Epithelial cell of prostate (primary cell): ENCODE measurements around the gene TOGARAM1.
"Not testable (repeated sequence)": the region's sequence is repeated elsewhere in the genome, so short reads cannot be mapped to it uniquely, and the experiment has no call there.

Experiments used
- DNase-seq: peaks from one replicate; pipeline ENCODE4 v3.0.0-alpha.2; 2011; ENCODE audit warnings: low read depth, low spot score
- H3K27ac ChIP-seq: fragments of 450-650 bp; 2 replicates; pipeline ENCODE4 v1.5.1; 2017; ENCODE audit warnings: mild to moderate bottlenecking

Gene TOGARAM1

DNA sequence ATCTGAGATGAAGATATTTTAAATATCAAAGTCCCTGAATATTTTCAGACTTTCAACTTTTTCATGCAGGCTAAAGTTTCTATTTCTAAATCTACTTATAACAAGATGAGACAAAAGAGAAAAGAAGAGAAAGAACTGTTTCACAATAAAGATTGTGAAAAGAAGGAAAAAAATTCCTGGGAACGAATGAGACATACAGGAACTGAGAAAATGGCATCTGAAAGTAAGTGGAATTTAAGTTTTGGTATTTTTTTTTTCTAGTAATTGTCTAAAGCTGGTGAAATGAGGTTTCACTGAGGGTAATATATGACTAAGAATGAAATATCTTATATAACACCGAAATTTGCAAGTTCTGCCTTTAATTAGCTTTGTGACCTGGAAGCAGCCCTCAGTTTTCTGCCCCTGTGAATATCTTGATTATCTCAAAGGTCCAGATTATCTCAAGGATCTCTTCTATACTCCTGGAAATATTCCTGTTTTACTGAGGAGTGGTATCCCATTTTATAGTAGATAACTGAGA lies 66.2 kb downstream of the TOGARAM1 start:
- H3K27ac ChIP-seq = no peak overlapping the region
- no peak for DNase-seq

DNA sequence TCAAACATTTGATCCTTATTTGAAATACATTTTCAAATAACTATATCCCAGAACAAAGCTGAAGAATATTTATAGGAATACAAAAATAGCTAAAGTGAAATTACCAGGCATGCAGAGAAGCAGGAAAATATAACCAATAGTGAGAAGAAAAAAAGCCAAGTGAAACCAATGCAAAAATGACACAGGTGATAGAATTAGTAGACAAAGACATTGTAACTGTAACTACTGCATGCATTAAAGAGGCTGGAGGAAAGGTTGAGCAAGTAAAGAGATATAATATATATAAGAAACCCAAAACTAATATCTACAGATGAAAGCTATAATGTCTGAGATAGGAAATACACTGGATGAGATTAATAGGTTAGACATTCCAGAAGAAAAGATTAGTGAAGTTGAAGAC lies 72.7 kb downstream of the TOGARAM1 start:
- H3K27ac ChIP-seq = no peak overlapping the region
- no peak for DNase-seq

DNA sequence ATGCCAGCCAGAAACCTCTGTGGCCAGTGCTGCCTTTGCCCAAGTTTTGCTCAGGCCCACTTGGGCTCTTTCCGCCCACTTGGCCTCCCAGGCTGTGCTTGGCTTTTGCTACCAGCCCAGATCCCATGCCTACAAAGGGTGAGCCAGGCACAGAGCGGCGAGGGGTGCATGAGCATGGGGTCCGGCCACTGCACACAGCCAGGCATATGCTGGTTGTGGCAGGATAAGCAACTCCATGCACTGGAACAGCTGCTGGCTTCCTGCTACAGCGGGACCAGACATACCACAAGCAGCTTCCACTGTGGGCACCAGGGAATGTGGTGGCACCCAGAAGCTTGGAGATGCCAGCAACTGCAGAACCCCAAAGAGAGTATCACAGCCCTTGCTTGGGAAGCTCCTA lies 76.3 kb downstream of the TOGARAM1 start:
- no peak overlapping the region for H3K27ac ChIP-seq
- no peak for DNase-seq

DNA sequence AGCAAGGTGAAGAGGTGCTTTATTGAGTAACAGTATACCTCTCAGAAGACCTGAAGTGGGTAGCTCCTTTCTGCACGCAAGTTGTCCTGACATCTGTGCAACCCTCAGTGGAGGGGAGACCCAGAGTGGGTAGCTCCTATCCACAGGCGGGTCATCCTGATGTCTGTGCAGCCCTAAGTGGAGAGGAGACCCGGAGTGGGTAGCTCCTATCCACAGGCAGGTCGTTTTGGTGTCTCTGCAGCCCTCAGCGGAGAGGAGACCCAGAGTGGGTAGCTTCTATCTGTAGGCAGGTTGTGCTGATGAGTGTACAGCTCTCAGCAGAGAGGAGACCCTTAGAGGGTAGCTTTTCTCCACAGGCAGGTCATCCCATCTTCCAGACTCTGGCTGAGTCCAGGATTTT lies 76.9 kb downstream of the TOGARAM1 start:
- no peak for DNase-seq

DNA sequence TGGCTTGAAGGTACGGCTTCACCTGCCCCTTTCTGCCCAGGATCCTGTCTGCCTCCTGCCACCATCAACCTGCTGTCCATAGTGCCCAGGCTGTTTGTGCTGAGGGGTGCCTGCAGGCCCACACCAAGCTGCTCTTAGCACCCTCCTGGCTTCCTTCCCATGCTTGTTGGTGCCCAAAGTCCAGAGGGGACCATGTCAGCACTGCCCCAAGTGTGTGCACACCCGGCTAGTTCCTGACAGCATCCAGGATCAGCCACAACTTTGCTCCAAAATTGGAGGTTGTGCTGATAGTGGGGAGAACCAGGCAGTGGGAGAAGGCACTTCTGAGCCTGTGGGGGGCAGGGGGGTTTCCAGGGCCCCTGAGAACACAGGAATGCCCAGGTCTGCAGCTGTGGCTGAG lies 77.4 kb downstream of the TOGARAM1 start:
- H3K27ac ChIP-seq = no peak overlapping the region
- DNase-seq = no peak

More for the DNA sequence above, 76.9 kb downstream of the TOGARAM1 start:
- no peak overlapping the region for H3K27ac ChIP-seq

DNA sequence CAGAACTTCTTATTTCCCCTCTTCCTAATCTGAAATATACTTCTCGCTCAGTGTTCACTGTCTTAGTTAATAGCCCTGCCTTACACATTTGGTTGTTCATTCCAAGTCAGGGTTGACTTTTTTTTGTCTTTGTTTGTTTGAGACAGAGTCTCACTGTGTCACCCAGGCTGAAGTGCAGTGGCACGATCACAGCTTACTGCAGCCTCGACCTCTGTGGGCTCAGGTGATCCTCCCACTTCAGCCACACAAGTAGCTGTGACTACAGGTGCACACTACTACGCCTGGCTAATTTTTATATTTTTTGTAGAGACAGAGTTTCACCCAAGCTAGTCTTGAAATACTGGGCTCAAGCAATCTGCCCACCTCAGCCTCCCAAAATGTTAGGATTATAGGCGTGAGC lies 79.7 kb downstream of the TOGARAM1 start:
- no peak for DNase-seq
- H3K27ac ChIP-seq = no peak overlapping the region

DNA sequence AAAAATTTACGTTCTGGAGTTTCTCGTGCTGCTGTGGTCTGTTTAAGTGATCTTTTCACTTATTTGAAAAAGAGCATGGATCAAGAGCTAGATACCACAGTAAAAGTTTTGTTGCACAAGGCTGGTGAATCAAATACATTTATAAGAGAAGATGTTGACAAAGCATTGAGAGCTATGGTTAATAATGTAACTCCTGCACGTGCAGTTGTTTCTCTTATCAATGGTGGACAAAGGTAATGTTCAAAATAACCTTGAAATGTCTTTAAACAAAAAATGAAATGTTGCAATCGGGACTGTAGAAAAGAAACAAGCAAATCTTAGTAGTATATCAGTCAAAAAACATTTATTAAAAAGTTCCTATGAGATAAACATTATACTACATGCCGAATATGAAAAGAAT lies 82.6 kb downstream of the TOGARAM1 start:
- no peak for DNase-seq
- H3K27ac ChIP-seq = no peak overlapping the region

DNA sequence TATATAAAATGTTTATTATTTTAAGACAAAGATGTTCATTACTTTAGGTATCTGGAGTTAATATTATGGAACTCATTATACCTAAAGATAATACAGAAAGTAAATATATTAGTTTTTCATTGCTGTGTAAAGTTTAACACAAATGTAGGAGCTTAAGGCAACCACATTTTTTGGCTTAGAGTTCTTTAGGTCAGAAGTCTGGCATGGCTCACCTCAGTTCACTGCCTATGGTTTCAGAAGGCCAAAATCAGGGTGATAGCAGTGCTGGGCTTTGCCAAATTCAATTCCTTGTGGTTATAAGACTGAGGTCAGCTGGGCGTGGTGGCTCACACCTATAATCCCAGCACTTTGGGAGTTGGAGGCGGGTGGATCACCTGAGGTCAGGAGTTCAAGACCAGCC lies 86.4 kb downstream of the TOGARAM1 start:
- no peak overlapping the region for H3K27ac ChIP-seq
- DNase-seq = no peak

DNA sequence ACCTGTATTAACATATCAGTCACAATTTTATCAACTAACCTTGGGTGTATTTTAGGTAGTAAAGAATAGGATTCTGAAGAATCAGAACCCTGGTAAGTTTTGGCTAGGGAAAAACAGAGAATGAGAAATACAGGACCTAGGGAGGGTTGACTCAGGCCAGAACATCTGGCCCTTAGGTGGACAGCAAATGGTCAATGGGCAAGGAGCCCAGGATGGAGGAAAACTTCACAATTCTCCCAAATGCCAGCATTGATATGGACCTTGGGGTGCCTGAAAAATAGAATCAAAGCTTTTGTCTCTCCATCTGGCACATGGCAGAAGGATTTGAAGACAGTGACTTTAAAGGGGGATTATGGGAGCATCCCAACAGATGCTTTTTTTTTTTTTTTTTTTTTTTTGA lies 89.2 kb downstream of the TOGARAM1 start:
- H3K27ac ChIP-seq = no peak overlapping the region
- no peak for DNase-seq

DNA sequence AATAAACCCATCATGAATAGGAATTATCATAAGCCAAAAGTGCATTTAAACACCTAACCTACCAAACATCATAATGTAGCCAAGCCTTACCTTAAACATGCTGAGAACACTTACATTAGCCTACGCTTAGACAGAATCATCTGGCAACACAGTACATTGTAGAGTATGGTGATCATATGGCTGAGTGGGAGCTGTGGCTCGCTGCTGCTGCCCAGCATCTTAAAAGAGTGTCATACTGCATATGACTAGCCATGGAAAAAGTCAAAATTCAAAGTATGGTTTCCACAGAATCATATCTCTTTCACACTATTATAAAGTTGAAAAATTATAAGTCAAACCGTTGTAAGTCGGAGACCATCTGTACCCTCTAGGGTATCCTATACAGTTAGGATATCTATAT lies 89.9 kb downstream of the TOGARAM1 start:
- no peak for DNase-seq
- no peak overlapping the region for H3K27ac ChIP-seq

DNA sequence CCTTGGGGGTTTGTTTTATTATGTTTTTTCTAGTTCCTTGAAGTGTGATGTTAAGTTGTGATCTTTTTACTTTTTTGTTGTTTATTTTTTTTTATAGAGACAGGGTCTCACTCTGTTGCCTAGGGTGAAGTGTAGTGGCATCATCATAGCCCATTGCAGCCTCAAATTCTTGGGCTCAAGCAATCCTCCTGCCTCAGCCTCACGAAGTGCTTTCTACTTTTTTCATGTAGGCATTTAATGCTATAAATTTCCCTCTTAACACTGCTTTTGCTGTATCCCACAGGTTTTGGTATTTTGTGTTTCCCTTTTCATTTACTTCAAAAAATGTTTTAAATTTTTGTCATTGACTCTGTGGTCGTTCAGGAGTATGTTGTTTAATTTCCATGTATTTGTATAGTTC lies 95.4 kb downstream of the TOGARAM1 start:
- H3K27ac ChIP-seq = no peak overlapping the region
- no peak for DNase-seq

DNA sequence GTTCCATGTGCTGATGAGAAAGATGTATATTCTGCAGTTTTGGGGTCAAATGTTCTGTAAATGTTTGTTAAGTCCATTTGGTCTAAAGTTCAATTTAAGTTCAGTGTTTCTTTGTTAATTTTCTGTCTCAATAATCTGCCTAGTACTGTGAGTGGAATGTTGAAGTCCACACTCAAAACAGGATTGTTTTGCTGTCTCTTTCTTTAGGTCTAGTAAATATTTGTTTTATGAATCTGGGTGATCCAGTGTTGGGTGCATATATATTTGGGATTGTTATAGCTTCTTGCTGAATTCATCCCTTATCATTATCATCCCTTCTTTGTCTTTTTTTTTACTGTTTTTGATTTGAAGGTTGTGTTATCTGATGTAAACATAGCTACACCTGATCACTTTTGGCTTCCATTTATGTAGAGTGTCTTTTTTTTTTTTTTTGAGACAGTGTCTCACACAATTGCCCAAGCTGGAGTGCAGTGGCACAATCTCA lies 95.9 kb downstream of the TOGARAM1 start:
- DNase-seq = no peak
- H3K27ac ChIP-seq = no peak overlapping the region

DNA sequence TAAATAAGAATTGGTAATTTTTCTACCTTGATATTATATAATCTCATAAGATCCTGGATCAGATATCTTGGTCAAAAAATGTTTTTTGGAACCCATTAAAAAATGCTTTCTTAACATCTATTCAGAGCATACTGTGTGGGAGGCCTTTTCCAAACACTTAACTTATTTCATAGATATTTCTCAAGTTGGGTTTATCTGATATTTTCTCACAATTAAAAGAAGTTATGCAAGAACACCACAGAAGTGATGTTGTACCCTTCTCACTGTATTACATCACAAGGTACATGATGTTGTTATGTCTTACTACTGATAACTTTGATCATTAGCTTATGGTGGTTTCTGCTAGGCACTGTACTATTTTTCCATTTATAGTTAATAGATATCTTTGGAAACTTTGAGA lies 98.6 kb downstream of the TOGARAM1 start:
- DNase-seq = no peak
- no peak overlapping the region for H3K27ac ChIP-seq

DNA sequence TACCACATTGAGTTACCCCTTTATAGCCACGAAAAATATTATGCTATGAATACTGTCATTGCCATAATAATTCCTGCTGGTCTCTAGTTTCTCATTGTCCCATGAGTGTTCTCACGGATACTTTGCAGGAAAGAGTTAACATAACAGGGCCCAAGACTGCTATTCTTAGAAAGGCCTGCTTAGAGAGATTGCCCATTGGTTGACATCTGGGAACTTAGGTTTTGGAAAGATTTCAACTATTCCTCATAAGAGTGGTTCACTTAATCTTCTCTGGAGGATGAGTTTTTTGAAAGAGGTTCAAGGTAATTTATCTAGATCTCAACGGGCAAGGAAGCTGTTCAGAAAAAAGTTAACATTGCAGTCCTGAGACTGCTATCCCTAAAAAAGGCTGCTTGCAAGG lies 103.5 kb downstream of the TOGARAM1 start:
- no peak for DNase-seq
- no peak overlapping the region for H3K27ac ChIP-seq

DNA sequence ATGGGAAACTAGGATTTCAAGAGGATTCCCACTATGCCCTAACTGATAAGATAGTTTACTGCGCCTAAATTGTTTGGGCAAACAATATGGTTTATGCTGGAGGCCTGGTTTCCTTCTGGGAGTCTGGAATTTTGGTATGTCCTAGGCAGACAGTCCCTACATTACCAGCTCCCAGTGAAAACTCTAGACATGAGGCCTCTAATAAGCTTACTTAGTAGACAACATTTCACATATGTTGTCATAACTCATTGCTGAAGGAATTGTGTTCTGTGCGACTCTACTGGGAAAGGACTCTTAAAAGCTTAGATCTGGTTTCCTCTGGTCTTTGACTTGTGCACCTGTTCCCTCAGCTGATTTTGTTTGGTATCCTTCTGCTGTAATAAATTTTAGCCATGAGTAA lies 104.0 kb downstream of the TOGARAM1 start:
- no peak for DNase-seq
- H3K27ac ChIP-seq = no peak overlapping the region

DNA sequence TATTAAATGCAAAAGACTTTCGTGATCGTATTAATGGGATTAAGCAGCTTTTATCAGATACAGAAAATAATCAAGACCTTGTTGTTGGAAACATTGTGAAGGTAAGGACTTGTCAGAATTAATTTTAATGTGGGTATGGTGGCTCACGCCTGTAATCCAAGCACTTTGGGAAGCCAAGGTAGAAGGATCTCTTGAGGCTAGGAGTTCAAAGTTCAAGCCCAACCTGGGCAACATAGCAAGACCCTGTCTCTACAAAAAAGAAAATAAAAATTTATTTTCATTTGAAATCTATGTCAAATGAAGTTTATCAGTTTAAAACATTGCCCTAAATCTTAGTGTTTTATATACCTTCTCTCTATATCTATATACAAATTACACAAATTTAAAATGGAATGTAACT lies 104.7 kb downstream of the TOGARAM1 start:
- no peak for DNase-seq
- no peak overlapping the region for H3K27ac ChIP-seq

DNA sequence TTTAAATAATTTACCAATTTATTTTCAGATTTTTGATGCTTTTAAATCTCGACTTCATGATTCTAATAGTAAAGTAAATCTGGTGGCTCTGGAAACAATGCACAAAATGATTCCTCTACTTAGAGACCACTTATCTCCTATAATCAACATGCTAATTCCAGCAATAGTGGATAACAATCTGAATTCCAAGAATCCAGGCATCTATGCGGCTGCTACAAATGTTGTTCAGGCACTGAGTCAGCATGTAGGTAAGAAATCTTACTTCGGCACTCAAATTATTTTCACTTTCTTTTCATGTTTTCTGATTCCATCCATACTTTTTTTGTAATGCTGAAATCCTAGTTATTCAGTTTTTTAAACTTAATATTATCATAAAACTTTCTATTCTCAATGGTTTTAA lies 106.4 kb downstream of the TOGARAM1 start:
- H3K27ac ChIP-seq = no peak overlapping the region
- no peak for DNase-seq

DNA sequence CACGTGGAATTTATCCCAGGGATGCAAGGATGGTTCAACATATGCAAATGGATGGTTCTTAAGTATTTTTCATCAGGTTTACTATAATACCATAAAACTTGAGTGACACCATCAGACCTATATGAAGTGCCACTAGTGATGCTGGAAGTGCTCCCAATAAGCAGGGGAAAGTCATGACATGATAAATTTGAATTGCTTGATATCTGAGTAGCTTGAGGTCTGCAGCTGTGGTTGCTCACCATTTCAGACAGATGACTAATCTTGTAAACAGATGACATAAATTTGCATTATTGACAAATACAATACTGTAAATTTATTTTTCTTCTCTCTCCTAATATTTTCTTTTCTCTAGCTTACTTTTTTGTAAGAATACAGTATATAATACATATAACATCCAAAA lies 108.2 kb downstream of the TOGARAM1 start:
- no peak overlapping the region for H3K27ac ChIP-seq
- DNase-seq = no peak

DNA sequence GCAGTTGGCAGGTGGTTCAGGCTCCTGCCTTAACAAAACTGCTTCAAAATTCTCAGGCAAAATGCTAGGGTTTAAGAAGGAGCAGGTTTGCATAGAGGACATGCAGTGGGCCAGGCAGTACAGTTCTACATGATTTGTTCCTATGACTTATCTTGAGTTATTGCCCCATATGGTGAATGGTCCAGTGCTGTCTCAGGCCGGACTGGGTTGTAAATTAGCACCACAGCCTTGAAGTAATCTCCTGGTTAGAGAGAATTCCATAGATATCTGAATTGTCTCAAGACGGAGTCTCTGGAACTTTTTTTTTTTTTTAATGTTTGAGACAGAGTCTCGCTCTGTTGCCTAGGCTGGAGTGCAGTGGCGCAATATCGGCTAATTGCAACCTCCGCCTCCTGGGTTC lies 110.1 kb downstream of the TOGARAM1 start:
- no peak for DNase-seq
- no peak overlapping the region for H3K27ac ChIP-seq

DNA sequence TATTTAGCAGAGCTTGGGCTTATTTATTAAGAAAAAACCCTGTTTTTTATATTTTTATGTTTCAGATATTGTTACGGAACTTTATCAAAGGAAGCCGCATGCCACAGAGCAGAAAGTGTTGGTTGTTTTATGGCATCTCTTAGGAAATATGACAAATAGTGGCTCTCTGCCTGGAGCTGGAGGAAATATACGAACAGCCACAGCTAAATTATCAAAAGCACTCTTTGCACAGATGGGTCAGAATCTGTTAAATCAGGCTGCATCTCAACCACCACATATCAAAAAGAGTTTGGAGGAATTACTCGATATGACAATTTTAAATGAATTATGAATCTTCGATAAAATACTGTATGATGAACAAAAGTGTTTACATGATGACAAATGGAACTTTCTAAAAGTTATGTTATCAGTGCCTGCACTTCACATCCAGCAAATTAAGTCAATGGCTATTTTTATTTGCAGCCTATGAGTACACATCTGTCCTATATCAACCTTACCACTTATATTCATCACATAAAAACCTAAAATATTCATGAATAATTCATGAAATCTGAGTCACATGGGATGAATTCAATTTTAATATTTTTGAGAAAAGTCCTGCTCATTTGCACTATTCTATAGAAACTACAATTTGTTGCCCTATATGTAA lies 111.4 kb downstream of the TOGARAM1 start:
- H3K27ac ChIP-seq = no peak overlapping the region
- DNase-seq = no peak

DNA sequence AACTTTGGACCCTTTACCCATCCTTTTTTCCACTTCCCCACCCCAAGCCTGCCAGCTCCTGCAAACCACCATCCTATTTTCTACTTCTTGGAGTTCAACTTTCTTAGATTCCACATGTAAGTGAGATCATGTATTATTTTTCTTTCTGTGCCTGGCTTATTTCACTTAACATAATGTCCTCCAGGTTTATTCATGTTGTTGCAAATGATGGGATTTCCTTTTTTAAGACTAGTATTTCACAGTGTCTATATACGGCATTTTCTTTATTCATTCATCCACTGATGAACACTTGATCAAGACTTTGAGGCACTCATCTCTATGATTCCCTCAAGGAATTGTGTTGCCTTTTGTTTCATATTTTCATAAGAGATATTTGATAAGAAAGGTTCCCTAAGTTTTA lies 116.3 kb downstream of the TOGARAM1 start:
- no peak overlapping the region for H3K27ac ChIP-seq
- no peak for DNase-seq

DNA sequence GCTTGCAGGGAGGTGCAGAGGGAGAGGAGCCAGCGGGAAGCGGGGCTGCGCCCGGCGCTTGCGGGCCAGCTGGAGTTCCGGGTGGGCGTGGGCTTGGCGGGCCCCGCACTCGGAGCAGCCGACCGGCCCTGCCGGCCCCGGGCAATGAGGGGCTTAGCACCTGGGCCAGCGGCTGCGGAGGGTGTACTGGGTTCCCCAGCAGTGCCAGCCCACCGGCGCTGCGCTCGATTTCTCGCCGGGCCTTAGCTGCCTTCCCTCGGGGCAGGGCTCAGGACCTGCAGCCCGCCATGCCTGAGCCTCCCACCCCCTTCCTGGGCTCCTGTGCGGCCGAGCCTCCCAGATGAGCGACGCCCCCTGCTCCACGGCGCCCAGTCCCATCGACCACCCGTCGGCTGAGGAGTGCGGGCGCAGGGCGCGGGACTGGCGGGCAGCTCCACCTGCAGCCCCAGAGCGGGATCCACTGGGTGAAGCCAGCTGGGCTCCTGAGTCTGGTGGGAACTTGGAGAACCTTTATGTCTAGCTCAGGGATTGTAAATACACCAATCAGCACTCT lies 118.5 kb downstream of the TOGARAM1 start:
- H3K27ac ChIP-seq, DNase-seq: not testable (repeated sequence)
